IPS DF 4.7 (cell line): ENCODE measurements around the gene QRFP.

Experiments
- DNase-seq: peaks from one replicate; pipeline ENCODE4 v3.0.0-alpha.2; 2013; ENCODE audit warnings: low spot score; ENCODE audit errors: extremely low read depth

The QRFP gene

GRCh38 chr9:130872093-130872492 lies 24.5 kb downstream of the QRFP start:
- DNase-seq, result no peak

- no peak for DNase-seq
Observed at GRCh38 chr9:130871395-130872062, 25.1 kb downstream of the QRFP start.

GRCh38 chr9:130870491-130871381 lies 25.9 kb downstream of the QRFP start:
- DNase-seq, result no peak

GRCh38 chr9:130869250-130869649 lies 27.4 kb downstream of the QRFP start:
- no peak for DNase-seq

DNA sequence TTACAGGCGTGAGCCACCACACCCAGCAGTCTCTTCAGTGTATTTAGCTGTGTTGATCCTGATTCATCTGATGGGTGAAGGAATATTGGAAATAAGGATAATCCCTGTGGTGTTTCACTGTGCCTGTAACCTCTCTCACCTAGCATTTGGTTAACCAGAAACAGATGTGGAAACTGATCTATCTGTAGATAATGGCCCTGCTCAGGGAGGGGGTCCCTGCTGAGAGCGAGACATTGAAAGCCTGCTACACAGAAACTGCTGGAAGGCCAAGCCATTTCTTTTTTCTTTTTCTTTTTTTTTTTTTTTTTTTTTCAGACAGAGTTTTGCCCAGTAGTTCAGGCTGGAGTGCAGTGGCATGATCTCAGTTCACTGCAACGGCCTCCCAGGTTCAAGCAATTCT lies 28.4 kb downstream of the QRFP start:
- no peak for DNase-seq

- no peak for DNase-seq
Observed at GRCh38 chr9:130867556-130867955, 29.1 kb downstream of the QRFP start.

- peak; percentile 95 for DNase-seq
Observed at GRCh38 chr9:130866474-130866965, 30.1 kb downstream of the QRFP start.

DNA sequence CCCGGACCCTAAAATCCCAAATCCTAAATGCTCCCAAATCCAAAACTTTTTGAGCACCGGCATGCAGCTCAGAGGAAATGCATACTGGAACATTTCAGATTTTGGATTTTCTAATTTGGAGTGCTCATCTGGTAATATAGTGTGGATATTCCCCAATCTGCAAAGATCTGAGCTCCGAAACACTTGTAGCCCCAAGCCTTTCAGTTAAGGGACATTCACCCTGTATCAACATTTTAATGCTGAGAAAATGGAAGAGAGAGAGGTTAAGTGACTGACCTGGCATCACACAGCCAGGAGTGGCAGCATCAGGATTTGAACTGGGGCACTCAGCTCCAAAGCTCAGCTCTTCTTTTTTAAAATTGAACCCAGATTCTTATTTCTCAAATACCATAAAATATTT lies 30.7 kb downstream of the QRFP start:
- no peak for DNase-seq

- DNase-seq, result no peak
Observed at GRCh38 chr9:130864541-130864940, 32.1 kb downstream of the QRFP start.

GRCh38 chr9:130862747-130863146 lies 33.9 kb downstream of the QRFP start:
- DNase-seq, result no peak

DNA sequence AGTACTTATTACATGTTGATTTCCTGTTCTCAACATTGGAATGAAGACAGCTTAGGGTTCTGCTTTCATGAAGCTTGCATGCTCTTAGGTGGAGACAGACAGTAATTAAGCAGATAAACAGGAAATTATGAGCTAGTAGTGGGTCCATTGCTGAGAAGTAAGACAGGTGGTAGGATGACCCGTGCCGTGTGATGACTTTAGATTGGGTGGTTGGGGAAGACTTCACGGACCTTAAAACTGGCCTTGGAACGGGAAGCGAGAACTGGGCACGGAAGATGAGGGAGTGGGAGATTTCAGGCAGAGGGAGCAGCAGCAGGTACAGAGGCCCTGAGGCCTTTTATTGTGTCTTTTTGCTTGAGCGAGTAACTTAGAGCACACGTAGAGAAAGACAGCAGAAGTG lies 34.4 kb downstream of the QRFP start:
- DNase-seq, result no peak

- no peak for DNase-seq
Observed at GRCh38 chr9:130861372-130862180, 35.0 kb downstream of the QRFP start.

DNA sequence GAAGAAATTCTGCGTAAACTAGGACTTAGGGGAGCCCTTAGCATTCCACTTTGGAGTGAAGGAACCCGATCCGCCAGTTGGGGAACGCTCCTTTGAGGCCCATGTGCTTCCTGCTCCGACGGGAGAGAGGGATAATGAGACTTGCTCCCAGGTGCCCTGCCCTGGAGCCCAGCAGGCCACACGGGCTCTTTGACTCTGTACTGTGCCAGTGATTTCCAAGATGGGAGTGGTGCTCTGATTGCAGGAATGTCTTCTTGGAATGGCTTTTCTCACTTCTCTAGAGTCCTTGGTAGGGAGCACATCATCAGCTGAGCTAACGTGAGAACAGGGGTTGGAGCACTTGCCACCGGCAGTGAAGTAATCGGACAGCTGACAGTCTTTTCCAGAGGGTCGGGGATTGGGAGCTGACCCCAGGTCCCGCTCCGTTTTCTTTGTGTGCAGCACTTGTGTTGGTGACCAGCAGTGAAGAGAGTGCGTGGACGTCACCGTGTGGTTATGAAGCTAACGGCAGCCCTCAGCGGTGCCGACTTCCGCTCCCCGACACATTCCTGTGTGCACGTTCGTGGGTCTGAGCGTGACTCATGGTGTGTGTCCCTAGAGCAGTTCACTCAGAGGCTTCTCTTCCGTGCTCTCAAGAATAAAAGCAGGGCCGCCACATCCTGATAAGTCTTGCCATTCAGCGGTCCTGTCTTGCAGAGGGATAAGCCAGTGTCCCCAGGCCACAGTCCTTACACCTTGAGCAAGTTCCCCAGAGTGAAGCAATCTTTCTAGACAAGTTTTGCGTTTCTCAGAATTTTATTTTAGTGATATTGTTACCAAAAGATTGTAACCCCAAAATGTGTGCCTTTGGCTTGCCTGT lies 35.9 kb downstream of the QRFP start:
- DNase-seq, result no peak

DNA sequence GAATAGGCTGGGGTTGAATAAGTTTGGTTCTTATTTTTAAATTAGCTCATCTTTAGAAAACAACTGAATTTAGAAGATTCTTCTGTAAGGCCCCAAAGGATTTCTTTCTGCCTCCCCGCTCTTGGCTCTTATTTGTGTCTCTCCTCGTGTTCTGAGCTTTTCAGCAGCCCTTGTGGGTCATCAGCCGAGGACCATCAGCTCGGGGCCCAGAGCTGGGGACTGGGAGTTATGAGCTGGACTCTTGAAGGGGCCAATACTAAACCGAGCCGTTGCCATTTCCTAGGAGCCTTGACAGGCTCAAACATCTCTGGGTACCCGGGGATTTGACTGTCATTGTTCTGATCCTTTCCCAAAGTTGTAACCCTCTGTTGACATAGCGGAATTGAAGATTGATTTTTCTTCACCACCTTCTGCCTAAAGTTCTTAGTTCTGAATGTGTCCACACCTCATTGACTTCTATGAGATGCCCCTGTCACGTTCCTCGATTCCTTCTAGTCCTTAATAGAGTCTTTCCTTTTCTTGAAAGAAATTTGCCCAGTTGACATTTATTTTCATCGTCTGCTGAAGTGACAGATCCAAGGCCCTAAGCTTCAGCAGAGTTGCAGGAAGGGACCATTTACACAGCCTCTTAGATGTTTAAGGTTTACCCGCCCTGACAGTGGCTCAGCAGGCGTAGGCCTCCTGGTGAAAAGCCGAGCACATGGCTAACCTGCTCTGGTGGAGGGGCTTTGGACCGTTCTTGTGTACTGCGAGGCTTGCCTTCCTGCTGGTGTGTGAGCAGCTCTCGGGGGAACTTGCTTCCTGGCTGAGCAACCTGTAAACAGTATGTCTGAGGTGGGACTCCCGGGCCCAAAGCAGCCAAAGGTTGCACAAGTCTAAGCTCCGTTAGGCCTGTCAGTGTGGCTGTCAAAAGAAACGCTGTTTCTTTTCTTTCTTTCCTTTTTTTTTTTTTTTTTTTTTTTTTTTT lies 37.6 kb downstream of the QRFP start:
- DNase-seq, result no peak

- no peak for DNase-seq
Observed at GRCh38 chr9:130857864-130858738, 38.5 kb downstream of the QRFP start.

GRCh38 chr9:130856474-130856873 lies 40.1 kb downstream of the QRFP start:
- DNase-seq, result no peak

GRCh38 chr9:130854835-130855234 lies 41.8 kb downstream of the QRFP start:
- DNase-seq, result no peak

DNA sequence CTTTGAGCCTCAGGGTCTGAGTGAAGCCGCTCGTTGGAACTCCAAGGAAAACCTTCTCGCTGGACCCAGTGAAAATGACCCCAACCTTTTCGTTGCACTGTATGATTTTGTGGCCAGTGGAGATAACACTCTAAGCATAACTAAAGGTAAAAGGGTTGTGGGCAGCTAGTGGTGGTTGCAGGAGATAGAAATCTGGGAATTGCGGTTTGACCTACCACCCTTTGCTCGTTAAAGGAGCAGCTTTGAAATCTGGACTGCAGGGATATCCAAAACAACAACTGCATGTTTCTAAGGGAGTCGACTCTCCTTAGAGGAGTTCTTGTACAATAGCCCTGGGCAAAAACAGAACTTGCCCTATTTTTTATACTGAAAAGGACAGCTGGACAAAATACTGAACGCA lies 42.5 kb downstream of the QRFP start:
- DNase-seq, result no peak

DNA sequence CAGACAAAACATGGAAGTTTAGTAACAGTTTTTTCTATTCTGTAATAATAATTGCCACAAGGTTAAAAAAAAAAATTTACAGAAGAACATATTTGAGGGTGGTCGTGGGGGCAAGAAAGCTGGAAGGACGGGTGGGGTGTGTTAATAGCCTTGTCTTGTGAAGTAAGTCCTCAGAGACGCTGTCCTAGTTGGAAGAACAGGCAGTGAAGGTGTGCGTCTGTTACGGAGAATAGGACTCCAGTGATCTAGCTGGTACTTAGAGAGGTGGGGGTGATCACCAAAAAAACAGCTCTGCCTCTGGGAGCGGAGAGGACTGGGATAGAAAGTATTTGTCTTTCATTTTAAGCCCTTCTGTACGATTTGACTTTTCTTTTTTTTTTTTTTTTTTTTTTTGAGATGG lies 43.8 kb downstream of the QRFP start:
- DNase-seq, result no peak
